Activated naive CD4-positive, alpha-beta T cell treated with anti-CD3 and anti-CD28 coated beads, Interleukin-2, amount 50 U/mL, for 72 hours (primary cell): Measurements from ENCODE around the gene FAHD1. TPM values are rescaled to one million over a fixed set of nuclear protein-coding genes. Genes with fewer than 3 reads are reported as not detected.

Experiments
- total RNA-seq, 2 donors: library from RNA; stranded (reverse); gene quantifications; one replicate each; pipeline ENCODE4 v1.2.3, GENCODE V29; 2022

Gene FAHD1
- total RNA-seq, 2 donors from 2014 or later = 11.9 to 13.0 TPM

Other genes with a start within 250 kb of the FAHD1 start
- gene IFT140, start 215.1 kb upstream of the FAHD1 start, total RNA-seq = 10 to 100 TPM; 16.0 to 17.1 TPM
- 10 to 100 TPM; 16.5 to 19.5 TPM for gene CRAMP1, start 214.8 kb upstream of the FAHD1 start, total RNA-seq
- gene JPT2, start 148.9 kb upstream of the FAHD1 start, total RNA-seq = 10 to 100 TPM; 66.5 to 74.8 TPM
- gene MAPK8IP3, start 121.0 kb upstream of the FAHD1 start, total RNA-seq = 10 to 100 TPM; 76.1 to 83.6 TPM
- gene NME3, start 55.7 kb upstream of the FAHD1 start, total RNA-seq = 10 to 100 TPM; 30.9 to 55.6 TPM
- 10 to 100 TPM; 21.9 to 24.0 TPM for gene EME2, start 54.4 kb upstream of the FAHD1 start, total RNA-seq
- gene MRPS34, start 54.1 kb upstream of the FAHD1 start, total RNA-seq = 100 to 1,000 TPM; 106 to 180 TPM
- gene SPSB3, start 44.6 kb upstream of the FAHD1 start, total RNA-seq = 10 to 100 TPM; 19.1 to 29.2 TPM
- 10 to 100 TPM; 41.0 to 48.3 TPM for gene NUBP2, start 44.2 kb upstream of the FAHD1 start, total RNA-seq
- gene IGFALS, start 33.5 kb upstream of the FAHD1 start, total RNA-seq = not detected
- gene HAGH, start 381 bp upstream of the FAHD1 start, total RNA-seq = 10 to 100 TPM; 31.7 to 65.6 TPM
- gene MEIOB, start 45.0 kb downstream of the FAHD1 start, total RNA-seq = under 1 TPM; 0.43 to 0.45 TPM
- not detected for gene HS3ST6, start 91.2 kb downstream of the FAHD1 start, total RNA-seq
- gene MSRB1, start 116.0 kb downstream of the FAHD1 start, total RNA-seq = 10 to 100 TPM; 17.3 to 41.7 TPM
- not detected for gene RPL3L, start 127.5 kb downstream of the FAHD1 start, total RNA-seq
- 10 to 100 TPM; 63.4 to 98.8 TPM for gene NDUFB10, start 132.3 kb downstream of the FAHD1 start, total RNA-seq
- gene RPS2, start 137.6 kb downstream of the FAHD1 start, total RNA-seq = 1,000 to 10,000 TPM; 5,211 to 5,668 TPM
- under 1 TPM in 1 of 2 donors, not detected in 1; 0.41 TPM for gene RNF151, start 139.7 kb downstream of the FAHD1 start, total RNA-seq
- 10 to 100 TPM; 18.8 to 37.2 TPM for gene TBL3, start 144.8 kb downstream of the FAHD1 start, total RNA-seq
- not detected for gene NOXO1, start 154.3 kb downstream of the FAHD1 start, total RNA-seq
- gene GFER, start 157.0 kb downstream of the FAHD1 start, total RNA-seq = 10 to 100 TPM; 19.1 to 25.0 TPM
- 1 to 10 TPM; 2.0 to 9.0 TPM for gene SYNGR3, start 162.8 kb downstream of the FAHD1 start, total RNA-seq
- gene ZNF598, start 182.6 kb downstream of the FAHD1 start, total RNA-seq = 10 to 100 TPM; 72.2 to 87.9 TPM
- gene NPW, start 192.6 kb downstream of the FAHD1 start, total RNA-seq = 1 to 10 TPM in 1 of 2 donors, under 1 TPM in 1; 0.61 to 4.6 TPM
- 1 to 10 TPM in 1 of 2 donors, under 1 TPM in 1; 0.82 to 3.7 TPM for gene NHERF2, start 199.7 kb downstream of the FAHD1 start, total RNA-seq
- gene NTHL1, start 220.6 kb downstream of the FAHD1 start, total RNA-seq = 10 to 100 TPM; 21.6 to 25.3 TPM
- gene TSC2, start 220.8 kb downstream of the FAHD1 start, total RNA-seq = 100 to 1,000 TPM in 1 of 2 donors, 10 to 100 TPM in 1; 70.5 to 121 TPM